Measurements from ENCODE around the gene MATK.

DNA sequence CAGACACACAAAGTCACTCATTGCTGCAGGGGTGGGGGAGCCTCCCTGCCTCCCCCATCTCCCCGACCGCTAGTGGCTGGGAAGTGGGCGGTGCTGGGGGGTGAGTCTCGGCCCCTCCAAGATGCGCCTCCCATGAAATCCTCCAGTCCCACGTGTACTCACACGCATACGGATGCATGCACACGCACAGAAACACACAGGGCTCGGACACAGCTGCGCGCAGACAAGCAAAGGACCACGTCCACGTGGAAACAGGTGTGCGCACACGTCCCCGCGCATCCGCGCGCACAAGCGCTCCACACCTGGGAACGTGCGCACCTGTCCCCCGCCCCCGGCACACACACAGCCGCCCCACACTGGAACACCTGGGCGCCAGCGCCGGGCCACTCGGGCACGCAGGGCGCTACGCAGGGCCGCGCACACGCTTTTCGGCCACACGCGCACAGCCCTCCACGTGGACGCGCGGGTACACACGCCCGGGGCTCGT lies 687 bp downstream of the MATK start:
- TF ChIP-seq, protein P1, sequence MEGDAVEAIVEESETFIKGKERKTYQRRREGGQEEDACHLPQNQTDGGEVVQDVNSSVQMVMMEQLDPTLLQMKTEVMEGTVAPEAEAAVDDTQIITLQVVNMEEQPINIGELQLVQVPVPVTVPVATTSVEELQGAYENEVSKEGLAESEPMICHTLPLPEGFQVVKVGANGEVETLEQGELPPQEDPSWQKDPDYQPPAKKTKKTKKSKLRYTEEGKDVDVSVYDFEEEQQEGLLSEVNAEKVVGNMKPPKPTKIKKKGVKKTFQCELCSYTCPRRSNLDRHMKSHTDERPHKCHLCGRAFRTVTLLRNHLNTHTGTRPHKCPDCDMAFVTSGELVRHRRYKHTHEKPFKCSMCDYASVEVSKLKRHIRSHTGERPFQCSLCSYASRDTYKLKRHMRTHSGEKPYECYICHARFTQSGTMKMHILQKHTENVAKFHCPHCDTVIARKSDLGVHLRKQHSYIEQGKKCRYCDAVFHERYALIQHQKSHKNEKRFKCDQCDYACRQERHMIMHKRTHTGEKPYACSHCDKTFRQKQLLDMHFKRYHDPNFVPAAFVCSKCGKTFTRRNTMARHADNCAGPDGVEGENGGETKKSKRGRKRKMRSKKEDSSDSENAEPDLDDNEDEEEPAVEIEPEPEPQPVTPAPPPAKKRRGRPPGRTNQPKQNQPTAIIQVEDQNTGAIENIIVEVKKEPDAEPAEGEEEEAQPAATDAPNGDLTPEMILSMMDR (IDR thresholded peaks at IDR 0.05) = no peak
- TF ChIP-seq, protein P2, sequence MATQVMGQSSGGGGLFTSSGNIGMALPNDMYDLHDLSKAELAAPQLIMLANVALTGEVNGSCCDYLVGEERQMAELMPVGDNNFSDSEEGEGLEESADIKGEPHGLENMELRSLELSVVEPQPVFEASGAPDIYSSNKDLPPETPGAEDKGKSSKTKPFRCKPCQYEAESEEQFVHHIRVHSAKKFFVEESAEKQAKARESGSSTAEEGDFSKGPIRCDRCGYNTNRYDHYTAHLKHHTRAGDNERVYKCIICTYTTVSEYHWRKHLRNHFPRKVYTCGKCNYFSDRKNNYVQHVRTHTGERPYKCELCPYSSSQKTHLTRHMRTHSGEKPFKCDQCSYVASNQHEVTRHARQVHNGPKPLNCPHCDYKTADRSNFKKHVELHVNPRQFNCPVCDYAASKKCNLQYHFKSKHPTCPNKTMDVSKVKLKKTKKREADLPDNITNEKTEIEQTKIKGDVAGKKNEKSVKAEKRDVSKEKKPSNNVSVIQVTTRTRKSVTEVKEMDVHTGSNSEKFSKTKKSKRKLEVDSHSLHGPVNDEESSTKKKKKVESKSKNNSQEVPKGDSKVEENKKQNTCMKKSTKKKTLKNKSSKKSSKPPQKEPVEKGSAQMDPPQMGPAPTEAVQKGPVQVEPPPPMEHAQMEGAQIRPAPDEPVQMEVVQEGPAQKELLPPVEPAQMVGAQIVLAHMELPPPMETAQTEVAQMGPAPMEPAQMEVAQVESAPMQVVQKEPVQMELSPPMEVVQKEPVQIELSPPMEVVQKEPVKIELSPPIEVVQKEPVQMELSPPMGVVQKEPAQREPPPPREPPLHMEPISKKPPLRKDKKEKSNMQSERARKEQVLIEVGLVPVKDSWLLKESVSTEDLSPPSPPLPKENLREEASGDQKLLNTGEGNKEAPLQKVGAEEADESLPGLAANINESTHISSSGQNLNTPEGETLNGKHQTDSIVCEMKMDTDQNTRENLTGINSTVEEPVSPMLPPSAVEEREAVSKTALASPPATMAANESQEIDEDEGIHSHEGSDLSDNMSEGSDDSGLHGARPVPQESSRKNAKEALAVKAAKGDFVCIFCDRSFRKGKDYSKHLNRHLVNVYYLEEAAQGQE (IDR thresholded peaks at IDR 0.05; ENCODE audit: insufficient read depth in 1 of 2, low read depth in 2 of 2, low read length in 1 of 2) = no peak
- TF ChIP-seq POLR2AphosphoS5 (IDR thresholded peaks at IDR 0.05; ENCODE audit: low read depth, low read length) = no peak
- no peak for TF ChIP-seq SIN3A (IDR thresholded peaks at IDR 0.05; ENCODE audit: borderline replicate concordance, insufficient read depth, low read depth, low read length)

Measured in Panc1 (cell line).